Esophagus muscularis mucosa (tissue), 4 donors: ENCODE data around the gene ZKSCAN1.

Experiments used
- CTCF ChIP-seq, 3 experiments: fragments of 200-600 bp in 2 of 3; fragments of 450-650 bp in 1 of 3; sonication (generic) in 2 of 3; IDR thresholded peaks; one replicate each; pipeline ENCODE4 v1.5.1; 2017 to 2019; ENCODE audit warnings: antibody characterized with exemption in 3 of 3, mild to moderate bottlenecking in 2 of 3, moderate library complexity in 1 of 3
- EP300 ChIP-seq: sonication (generic); formaldehyde crosslinking; IDR thresholded peaks from one replicate; pipeline ENCODE4 v1.6.1; 2017; ENCODE audit warnings: antibody characterized with exemption
- POLR2A ChIP-seq: fragments of 450-650 bp; IDR thresholded peaks from one replicate; pipeline ENCODE4 v1.6.1; 2017; ENCODE audit warnings: antibody characterized with exemption, moderate library complexity, mild to moderate bottlenecking, low read depth

- TF ChIP-seq CTCF (IDR thresholded peaks at IDR 0.05) (no peak), EP300 (no peak), POLR2A (no peak)
These were observed 962 bp downstream of the ZKSCAN1 start for GRCh38 chr7:100016215-100016901.
